PC-9 (cell line): ENCODE results near the gene TMEM184C. TPM values are rescaled to one million over a fixed set of nuclear protein-coding genes. Genes with fewer than 3 reads are reported as not detected.

Source experiments
- BruUV-seq: library from RNA; stranded (reverse); fragments of 400-500 nt; replicated peaks from 2 replicates; lab custom pipeline; 2021; lab: Mats Ljungman, UMichigan
- CTCF ChIA-PET: fragments of 300-600 bp; sonication (Branson Sonifier 250); formaldehyde crosslinking; loops from one replicate; lab custom pipeline; 2022; ENCODE audit warnings: antibody characterized with exemption; lab: Charles Lee
- POLR2A ChIA-PET: fragments of 300-600 bp; sonication (Branson Sonifier 250); formaldehyde crosslinking; loops from one replicate; lab custom pipeline; 2022; ENCODE audit warnings: antibody characterized with exemption; ENCODE audit not compliant: unreplicated experiment; lab: Charles Lee
- DNase-seq, 2 experiments: peaks; one replicate each; pipeline versions ENCODE4 v3.0.0 to v3.0.0-alpha.2; 2015 to 2022; ENCODE audit warnings: mixed read lengths in 1 of 2
- H2AFZ ChIP-seq: fragments of 200-600 bp; sonication (generic); 2 replicates; pipeline ENCODE4 v1.8.1; 2017; ENCODE audit warnings: antibody characterized with exemption
- H3F3A ChIP-seq: fragments of 200-600 bp; sonication (generic); 2 replicates; pipeline ENCODE4 v1.8.1; 2017; ENCODE audit warnings: antibody characterized with exemption, mild to moderate bottlenecking, low read depth; ENCODE audit not compliant: insufficient read depth
- H3K27ac ChIP-seq: fragments of 200-600 bp; sonication (generic); 2 replicates; pipeline ENCODE4 v1.6.1; 2016; ENCODE audit warnings: mixed run types
- H3K27me3 ChIP-seq: fragments of 200-600 bp; sonication (generic); 2 replicates; pipeline ENCODE4 v1.6.1; 2016; ENCODE audit warnings: low read depth, mixed run types; ENCODE audit not compliant: insufficient read depth
- H3K36me3 ChIP-seq: fragments of 200-600 bp; sonication (generic); 2 replicates; pipeline ENCODE4 v1.6.1; 2016; ENCODE audit warnings: low read depth, mixed run types
- H3K4me1 ChIP-seq: fragments of 200-600 bp; sonication (generic); replicated peaks from 2 replicates; pipeline ENCODE4 v1.6.1; 2016; ENCODE audit warnings: mixed run types; ENCODE audit not compliant: insufficient read depth
- H3K4me2 ChIP-seq: fragments of 200-600 bp; sonication (generic); 2 replicates; pipeline ENCODE4 v1.6.1; 2017; ENCODE audit warnings: mixed run types
- H3K4me3 ChIP-seq: fragments of 200-600 bp; sonication (generic); 2 replicates; pipeline ENCODE4 v1.6.1; 2016; ENCODE audit warnings: mixed run types
- H3K79me2 ChIP-seq: fragments of 200-600 bp; sonication (generic); 2 replicates; pipeline ENCODE4 v1.6.1; 2017; ENCODE audit warnings: low read depth, mixed run types
- H3K9me2 ChIP-seq: fragments of 200-600 bp; sonication (generic); 2 replicates; pipeline ENCODE4 v1.8.1; 2017; ENCODE audit warnings: mild to moderate bottlenecking; ENCODE audit not compliant: insufficient read depth
- H3K9me3 ChIP-seq: fragments of 200-600 bp; sonication (generic); 2 replicates; pipeline ENCODE4 v1.8.1; 2016; ENCODE audit warnings: low read depth; ENCODE audit not compliant: insufficient read depth
- H4K20me1 ChIP-seq: fragments of 200-600 bp; sonication (generic); 2 replicates; pipeline ENCODE4 v1.8.1; 2017; ENCODE audit not compliant: insufficient read depth
- CTCF ChIP-seq: fragments of 200-600 bp; sonication (generic); conservative IDR thresholded peaks from 2 replicates; pipeline ENCODE4 v1.6.1; 2017; ENCODE audit warnings: mixed run types, antibody characterized with exemption, mild to moderate bottlenecking, moderate library complexity
- EZH2 ChIP-seq: fragments of 200-600 bp; sonication (generic); IDR thresholded peaks from 2 replicates; pipeline ENCODE4 v1.8.0; 2017; ENCODE audit warnings: antibody characterized with exemption, low read depth
- intact Hi-C: fragments of 100-400 bp; cut with micrococcal nuclease; formaldehyde crosslinking; loops from one replicate; pipeline ENCODE4 v1.10.0; 2022; ENCODE audit not compliant: unreplicated experiment
- total RNA-seq: library from RNA; stranded (reverse); gene quantifications from 2 replicates; pipeline ENCODE4 v1.2.3, GENCODE V29; 2021

TMEM184C gene
- total RNA-seq, 1 experiment from 2014 or later: 40.4 TPM

GRCh38 chr4:147640331-147640730 is 23.1 kb downstream of the TMEM184C start:
- no peak for DNase-seq
- Histone ChIP-seq H3K4me2 (no peak overlapping the region), H3K27ac (no peak overlapping the region), H3K79me2 (no peaks in the 10 kb centered on the region), H4K20me1 (no peaks in the 10 kb centered on the region), H3K9me2 (no peaks in the 10 kb centered on the region), H3F3A (no peaks in the 10 kb centered on the region), H3K27me3 (no peaks in the 10 kb centered on the region), H3K36me3 (no peaks in the 10 kb centered on the region; the same call in 1 of the 2 replicates), H2AFZ (no peak overlapping the region), H3K9me3 (no peaks in the 10 kb centered on the region), H3K4me1 (no peaks in the 10 kb centered on the region), H3K4me3 (no peak overlapping the region)
- intact Hi-C loops: no loop called here
- ChIA-PET POLR2A (no interaction called here), CTCF (interaction anchor here (0.8 kb wide), 1 partner anchor 227 kb away, joined by 4 read pairs; no protein-coding TSS in a partner anchor)
- no TSS peak for BruUV-seq
- TF ChIP-seq EZH2 (no peak), CTCF (no peak)

GRCh38 chr4:147643616-147644015 is 26.4 kb downstream of the TMEM184C start:
- Histone ChIP-seq H2AFZ (no peak overlapping the region), H3F3A (no peaks in the 10 kb centered on the region), H3K9me2 (no peaks in the 10 kb centered on the region), H3K9me3 (no peaks in the 10 kb centered on the region), H3K4me2 (no peak overlapping the region), H3K36me3 (no peaks in the 10 kb centered on the region), H3K4me3 (no peak overlapping the region), H3K4me1 (no peaks in the 10 kb centered on the region), H3K27me3 (no peaks in the 10 kb centered on the region), H3K27ac (no peak overlapping the region), H3K79me2 (0 out of 2 replicates have a peak, but pooled peaks cover 4% of the 10 kb centered on the region), H4K20me1 (no peaks in the 10 kb centered on the region)
- no peak for DNase-seq
- intact Hi-C loops: no loop called here
- no peak for TF ChIP-seq EZH2
- TF ChIP-seq CTCF: no peak
- CTCF ChIA-PET: interaction anchor here (0.6 kb wide), 1 partner anchor 223 kb away, joined by 3 read pairs; no protein-coding TSS in a partner anchor
- no TSS peak for BruUV-seq
- POLR2A ChIA-PET: no interaction called here

GRCh38 chr4:147644471-147644870 is 27.3 kb downstream of the TMEM184C start:
- intact Hi-C loops: no loop called here
- DNase-seq: no peak
- Histone ChIP-seq H3K4me2 (no peak overlapping the region), H2AFZ (no peak overlapping the region), H4K20me1 (no peaks in the 10 kb centered on the region), H3K27ac (no peak overlapping the region), H3K27me3 (no peaks in the 10 kb centered on the region), H3F3A (no peaks in the 10 kb centered on the region), H3K79me2 (0 out of 2 replicates have a peak, but pooled peaks cover 4% of the 10 kb centered on the region), H3K9me3 (no peaks in the 10 kb centered on the region), H3K4me1 (no peaks in the 10 kb centered on the region), H3K4me3 (no peak overlapping the region), H3K9me2 (no peaks in the 10 kb centered on the region), H3K36me3 (no peaks in the 10 kb centered on the region)
- CTCF ChIA-PET: interaction anchor here (0.6 kb wide), 1 partner anchor 82 kb away, joined by 3 read pairs; no protein-coding TSS in a partner anchor
- POLR2A ChIA-PET: interaction anchor here (0.7 kb wide), 1 partner anchor 27 kb away, joined by 7 read pairs; the partner anchor contains the start of gene TMEM184C
- TF ChIP-seq CTCF: no peak
- TF ChIP-seq EZH2: no peak
- no TSS peak for BruUV-seq
